ENCODE data around the gene CACHD1.

CACHD1 gene

DNA sequence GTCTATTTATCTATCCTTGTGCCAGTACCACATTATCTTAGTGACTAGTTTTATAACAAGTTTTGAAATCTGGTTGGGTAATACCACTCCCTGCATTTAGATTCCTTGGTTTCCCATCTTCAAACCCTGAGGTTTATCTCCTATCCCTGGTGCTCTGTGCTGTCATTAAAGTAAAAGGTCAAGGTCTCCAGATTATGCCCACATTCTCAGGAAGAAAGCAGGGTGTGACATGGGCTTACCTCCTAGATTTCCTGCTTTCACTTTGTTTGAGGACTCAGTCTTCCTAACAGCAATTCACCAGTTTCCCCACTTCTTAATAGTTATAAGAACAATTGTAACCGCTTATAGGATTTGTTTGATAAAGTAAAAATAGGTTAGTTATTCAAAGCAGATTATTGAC, 86.0 kb downstream of the CACHD1 start:
- DNase-seq = no peak

DNA sequence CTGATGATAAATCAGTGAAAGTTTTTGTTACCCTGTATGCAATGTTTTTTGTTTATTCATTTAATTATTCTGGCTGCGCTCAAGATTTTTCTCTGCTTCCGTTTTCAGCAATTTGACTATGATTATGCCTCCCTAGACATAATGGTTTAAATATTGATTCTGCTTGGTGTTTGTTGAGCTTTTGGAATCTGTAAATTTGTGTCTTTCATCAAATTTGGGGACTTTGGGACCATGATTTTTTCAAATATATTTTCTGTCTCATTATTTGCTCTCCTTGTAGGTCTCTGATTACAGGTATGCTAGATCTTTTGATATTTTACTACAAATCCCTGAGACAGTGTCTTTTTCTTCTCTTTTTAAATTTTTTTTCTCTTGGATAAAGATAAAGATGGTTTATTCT, 92.1 kb downstream of the CACHD1 start:
- no peak for DNase-seq

DNA sequence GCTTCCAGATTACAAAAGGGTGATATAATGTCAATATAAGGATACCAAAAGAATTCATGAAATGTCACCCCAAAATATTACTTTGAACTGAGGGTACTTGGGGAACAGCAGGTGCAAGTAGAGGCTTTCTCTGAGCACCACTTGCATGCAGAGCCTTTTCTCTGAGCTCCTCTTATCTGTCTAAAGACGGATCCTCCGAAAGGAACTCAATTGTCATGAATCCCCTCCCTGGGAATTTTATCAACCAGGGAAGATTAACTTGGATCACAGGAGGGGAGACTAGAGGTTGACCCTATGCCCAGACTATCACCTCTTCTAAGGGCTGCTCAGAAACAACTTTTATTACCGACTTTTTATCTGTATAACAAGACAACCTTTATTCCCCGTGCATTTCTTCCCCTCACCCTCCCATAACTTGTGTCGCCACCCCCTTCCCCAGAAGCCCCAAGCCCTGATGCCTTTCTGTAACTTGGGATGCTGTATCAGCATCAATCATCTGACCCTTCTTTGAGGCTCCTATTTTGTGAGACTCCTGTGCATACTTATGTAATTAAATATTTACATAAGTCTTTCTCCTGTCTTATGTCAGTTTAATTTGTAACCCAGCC, 94.1 kb downstream of the CACHD1 start:
- DNase-seq = no peak

DNA sequence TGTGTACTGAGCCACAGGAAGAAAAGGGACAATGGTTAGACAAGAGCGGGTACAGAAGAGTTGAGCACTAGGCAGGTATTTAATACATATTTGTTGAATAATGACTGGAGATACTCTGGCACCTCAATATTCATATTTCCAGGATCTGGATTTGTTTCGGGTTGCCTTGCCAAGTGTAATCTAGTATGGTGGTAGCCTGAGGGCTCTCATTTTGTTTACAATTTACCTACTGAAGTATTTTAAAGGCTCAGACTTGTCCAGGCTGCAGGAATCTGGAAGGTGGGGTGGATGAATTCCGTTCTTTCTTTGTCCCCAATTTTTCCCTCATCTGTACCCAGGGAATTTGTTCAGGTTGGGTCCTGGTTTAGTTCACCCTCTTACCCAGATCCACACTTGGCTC, 95.0 kb downstream of the CACHD1 start:
- DNase-seq = no peak

DNA sequence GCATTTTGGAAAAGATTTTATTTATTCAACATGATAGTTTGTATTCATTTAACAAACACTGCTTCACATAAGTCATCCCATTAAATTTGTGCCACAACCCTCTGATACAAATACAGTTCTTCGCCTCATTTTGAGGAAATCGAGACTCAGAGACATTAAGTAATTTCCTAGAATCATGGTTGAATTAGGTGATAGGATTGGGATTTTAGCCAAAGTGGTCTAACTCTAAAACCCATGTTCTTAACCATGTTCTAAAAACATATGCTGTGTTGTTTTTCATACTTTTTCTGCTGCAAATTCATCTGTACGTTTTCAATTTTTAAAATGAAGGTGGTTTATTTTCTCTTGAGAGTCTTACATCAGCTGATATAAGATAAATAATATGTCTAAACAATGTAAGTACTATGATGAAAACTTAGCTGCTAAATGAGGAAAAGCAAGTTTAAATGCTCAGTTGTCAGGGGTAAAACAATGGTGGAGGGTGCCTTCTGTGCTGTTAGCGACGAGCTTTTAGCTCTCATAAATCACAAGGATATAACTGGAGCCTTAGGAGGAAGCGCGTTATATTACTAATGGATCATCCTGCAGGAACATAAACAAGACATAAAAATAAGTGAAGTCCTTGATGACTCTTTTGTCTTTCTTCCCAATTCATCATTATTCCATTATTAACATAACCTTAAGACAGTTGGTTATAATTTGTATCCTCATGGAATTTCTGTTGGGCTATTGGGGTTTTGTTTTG, 97.7 kb downstream of the CACHD1 start:
- no peak for DNase-seq

DNA sequence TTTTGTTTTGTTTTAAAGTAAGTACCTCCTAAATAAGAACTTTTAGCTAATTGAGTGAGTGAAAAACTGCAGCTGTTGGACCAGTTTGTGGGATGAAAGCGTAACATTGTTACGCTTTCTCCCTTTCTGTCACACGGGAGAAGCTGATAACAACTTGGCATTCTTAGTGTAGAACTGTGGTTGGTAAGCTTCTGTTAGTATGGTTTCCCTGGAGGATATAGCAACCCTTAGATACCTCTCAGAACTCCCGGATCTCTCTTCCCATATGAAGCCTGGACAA, 98.2 kb downstream of the CACHD1 start:
- no peak for DNase-seq

DNA sequence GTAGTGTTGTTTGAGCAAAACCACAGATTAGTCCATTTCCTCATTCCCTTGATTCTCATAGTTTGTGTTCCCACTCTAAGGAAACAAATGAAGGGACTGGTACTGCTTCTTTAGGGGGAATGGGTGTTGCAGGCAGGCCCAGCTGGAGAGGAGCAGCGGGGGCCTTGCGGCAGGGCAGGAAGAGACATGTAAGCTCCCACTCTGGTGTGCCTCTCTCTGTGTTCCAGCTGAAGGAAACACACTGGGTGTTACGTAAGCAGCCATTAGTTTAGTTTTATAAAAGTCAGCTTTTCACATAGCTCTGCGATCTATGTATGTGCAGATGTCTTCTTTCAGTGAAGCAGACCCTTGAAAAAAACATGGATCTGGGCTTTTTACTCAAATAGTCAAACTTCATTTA, 99.5 kb downstream of the CACHD1 start:
- no peak for DNase-seq

DNA sequence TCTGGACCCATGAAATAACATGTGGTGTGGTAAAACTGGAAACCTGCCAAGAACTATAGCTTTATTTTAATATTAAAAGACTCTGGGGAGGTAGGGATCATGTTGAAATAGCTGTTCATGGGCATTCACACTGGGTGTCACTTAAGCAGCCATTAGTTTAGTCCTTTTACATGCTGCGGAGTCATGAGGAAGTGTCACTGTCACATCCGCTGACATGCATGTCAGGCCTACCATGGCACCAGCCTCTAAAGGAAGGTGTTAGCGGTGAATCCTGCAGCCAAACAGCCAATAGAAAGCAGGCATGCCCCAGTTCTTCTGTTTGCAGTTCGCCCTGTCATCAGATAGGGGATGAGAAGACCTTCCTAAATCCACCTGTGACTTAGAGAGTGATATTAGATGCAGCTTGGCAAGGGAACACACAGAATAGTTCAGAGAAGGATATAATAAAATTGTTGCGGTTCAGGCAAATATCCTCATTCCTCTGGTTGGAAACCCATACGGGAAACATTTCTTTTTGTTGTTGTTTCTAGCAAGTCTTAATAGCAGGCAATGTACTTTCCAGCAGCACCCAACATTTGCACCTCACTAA, 100.4 kb downstream of the CACHD1 start:
- DNase-seq = no peak

DNA sequence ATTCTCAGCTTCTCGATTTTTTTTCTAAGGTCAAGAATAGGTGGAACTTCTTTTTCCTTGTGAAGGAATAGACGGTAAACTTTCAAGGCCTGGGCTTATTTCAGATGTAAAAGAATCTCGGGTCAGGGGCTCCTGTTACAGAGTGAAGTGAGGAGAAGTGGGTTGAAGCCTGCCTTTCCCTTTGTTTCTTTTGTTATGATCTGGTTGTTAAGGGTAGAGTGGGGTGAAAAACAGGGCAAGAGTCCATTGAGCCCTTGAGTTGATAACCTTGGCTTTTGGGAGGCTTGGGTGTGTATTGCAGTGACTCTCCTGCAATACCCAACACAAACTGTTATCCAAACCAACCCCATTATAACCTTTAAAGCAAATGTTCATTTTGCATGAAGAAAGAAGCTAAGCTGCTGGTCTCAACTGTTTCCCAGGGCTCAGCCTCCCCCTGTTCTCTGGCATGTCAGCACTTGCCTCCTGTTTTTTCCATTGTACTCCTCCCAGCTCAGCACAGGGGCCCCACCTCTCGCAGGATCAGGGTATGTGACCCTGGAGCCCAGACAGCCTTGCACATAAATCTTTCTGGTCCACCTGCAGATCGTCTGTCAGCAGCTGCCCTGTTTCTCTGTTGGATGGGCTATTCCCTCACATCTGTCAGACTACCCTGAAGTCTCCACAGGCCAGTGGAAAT, 102.4 kb downstream of the CACHD1 start:
- no peak for DNase-seq

DNA sequence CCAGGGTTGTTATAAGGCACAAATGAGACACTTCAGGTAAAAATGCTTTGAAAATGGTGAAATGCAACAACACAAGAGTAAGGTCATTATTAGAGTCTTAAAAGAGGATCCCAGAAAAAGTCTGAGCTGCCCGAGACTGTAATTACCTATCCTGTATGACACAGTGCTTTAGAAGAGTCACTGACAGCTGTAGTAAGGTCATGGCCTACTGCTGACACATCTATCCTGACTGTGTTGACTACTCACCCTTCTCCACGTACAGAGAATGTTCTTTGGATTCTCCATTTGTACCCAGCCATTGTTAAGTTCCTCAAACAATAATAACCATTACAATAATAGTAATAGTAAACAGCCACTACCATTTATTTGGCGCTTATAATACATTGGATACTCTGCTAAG, 104.4 kb downstream of the CACHD1 start:
- no peak for DNase-seq

DNA sequence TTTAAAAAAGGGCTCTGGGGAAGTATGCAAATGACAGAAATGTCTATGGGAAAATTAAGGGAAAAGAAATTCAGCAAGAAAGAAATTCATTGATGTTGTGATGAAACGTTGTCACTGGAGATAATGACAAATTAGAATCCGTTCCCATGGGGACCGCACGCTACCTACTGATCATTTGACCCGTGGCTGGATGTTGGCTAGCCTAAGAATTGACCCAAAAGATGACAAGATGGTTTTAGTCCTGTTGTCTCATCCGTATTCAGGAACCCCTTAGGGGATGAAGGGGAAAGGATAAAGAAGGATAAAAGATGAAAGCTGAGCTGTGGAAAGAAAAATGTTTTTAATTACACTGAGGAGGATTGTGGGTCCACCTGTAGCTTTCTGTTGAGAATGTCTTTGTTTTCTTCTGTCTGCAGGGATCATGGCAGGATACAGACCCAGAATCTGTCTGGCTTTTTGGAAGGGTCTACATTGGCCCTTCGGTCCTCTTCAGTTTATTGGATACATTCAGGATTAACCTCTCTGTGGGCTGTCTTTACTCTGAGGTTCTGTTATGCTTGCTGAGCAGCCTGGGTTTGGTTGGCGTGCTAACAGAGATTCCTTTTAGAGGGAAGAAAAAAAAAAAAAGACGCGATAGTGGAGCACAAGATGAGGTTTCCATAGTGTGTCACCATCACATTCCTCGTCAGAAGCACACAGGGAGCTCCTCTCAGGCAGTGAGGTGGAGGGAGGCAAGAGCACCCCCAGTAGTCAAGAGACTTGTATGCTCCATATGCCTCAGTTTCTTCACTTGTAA, 106.2 kb downstream of the CACHD1 start:
- no peak for DNase-seq

DNA sequence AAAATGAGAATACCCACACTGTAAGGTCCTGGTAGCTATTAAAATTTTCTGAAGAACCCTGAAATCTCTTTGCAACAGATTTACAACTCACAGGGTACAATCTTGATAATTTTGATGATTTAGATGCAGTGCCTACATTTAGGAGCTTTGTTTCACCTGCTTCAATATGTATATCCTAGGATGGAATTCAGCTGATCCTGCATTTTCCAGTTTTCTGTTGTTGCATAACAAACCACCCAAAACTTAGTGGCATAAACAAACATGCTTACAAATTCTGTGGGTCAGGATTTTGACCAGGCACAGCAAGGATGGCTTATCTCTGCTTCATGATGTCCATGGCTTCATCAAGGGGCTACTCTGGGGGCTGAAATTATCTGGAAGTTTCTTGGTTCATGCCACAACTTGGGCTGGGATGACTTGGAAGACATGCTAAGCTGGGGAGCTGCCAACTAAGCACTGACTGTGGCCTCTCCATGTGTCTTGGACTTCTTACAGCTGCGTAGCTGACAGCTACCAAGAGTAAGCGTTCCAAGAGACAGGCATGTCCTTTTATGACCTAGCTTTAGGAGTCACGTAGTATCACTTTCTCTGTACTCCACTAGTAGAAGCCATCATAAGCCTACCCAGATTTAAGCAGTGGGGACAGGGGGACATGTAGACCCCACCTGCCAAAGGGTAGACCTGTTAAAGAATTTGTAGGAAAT, 108.5 kb downstream of the CACHD1 start:
- DNase-seq = no peak

DNA sequence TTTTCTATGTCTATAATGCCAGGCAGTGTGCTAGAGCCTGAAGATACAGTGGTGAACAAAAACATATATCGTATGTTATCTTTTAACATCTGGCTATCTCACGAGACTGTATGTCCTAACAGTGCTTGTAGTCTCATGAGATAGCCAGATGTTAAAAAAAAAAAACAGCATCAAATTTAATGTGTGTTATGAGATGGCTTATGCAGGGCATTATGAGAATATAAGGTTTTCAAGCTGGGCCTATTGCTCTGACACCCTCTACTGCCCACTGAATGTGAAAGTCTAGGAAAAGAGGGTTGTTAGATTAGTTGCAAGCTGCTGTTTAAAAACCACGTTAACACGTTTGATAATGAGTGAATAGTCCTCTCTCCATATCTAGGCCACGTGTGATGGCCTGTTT, 109.8 kb downstream of the CACHD1 start:
- no peak for DNase-seq

DNA sequence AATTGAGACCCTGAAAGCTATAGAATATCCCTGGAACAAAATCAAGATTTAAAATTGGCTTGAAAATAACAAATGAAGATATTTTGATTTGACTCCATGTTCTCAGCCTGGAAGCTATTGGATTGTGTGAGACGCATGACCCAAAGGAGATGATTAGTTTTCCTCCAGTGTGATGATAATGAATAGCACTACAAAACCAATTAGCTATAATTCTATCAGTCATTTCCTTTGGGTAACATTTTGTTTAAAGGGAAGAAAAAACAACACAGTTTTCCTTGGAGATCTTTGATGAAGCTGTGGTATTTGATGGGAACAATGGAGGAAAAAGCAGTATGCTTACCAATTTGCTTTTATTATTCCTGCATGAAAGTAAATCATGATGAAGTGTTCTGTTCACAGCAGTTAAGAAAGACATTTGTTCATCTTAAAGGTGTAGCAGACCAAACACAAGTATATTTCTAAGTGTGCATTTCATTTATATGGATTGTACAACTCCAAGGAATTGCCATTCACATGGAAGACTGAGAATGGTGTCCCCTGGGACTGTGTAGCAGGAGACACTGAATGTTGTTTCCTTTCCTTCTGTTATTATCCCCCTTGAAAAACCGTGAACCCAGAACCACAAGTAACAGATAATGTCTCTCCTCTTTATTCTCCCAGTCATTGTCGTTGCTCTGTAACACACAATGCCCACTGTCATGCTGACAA, 111.4 kb downstream of the CACHD1 start:
- DNase-seq = no peak

DNA sequence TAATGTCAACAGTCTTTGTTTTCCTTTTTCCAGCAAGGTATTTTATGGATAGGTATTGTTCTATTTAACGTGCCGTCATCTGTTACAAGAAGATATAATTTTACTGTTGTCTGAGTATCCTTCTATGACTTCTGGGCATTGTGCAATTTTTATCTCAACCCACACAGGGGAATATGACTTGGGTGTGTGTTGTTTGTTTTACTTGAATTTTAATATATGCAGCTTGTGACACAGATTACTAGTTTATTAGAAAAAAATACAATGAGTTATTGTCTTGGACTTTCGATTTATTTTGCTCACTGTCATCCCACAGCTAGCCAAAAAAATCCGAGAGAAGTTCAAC, 111.9 kb downstream of the CACHD1 start:
- no peak for DNase-seq

DNA sequence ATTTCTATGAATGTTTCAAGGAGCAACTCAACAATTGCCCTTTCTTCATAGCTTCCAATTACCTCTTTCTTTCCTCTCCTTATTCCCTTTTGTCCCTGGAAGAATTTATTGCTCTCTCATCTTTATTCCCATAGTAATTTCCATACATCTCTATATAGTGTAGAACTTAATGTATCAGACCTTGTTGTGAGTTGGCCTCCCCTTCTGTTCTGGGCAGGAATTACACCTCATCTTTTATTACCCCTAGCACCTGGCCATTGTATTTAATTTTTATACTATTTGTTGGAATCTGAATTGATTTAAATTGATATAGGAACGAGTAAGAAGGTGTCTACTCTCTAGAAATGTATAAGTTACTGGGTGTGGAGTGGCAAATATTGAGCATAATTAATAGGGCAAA, 114.5 kb downstream of the CACHD1 start:
- no peak for DNase-seq

DNA sequence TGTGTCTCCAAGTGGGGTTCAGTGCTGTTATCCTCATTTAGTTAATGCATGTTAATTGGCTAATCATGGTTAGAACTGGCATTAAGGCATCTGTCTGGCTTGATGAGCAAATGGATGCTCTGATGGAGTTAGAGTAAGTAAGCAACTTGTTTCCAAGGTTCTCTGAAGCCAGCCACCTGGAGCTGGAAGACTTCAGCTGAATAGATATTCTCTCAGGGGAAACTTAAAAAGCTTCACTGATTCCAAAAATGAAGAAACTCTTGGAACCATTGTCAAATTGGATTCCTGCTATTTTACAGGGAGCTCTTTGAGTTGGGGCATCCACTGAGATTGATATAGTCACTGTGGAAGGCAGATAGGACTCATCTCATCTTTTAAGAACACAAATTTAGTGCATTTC, 118.9 kb downstream of the CACHD1 start:
- DNase-seq = no peak

DNA sequence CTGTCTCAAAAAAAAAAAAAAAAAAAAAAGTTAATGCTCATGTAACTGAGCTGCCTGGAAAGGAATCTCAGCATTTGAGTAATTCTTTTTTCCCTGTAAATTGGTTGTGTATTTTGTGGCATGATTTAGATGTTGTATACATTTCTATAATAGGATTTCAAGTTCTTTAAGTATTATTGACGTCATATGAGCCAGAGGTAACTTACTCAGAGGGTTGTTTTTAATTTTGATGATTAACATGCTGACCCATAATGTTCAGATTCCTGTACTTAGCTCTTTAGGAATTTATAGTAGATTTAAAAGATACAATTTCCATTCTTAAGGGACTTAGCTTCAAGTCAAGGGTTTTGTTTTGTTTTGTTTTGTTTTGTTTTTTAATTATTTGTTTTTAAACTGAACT, 120.4 kb downstream of the CACHD1 start:
- DNase-seq = no peak

DNA sequence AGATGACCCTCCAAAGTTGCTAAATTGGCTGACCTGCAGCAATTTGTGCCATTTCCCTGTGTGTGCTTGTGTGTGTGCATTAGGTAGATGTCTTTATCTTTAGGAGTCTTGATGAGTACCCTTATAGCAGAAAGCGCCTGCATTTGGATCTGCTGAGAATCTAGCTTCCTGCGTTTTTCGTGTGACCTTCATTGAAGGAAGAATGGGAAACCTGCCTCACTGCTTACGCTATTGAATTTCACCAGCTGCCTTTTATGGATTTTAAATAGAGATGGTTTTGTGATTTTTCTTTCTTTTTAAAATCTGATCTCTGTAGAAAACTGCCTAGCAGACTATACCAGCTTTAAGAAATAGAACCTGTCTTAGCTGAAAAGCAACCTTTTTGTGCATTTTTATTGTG, 124.5 kb downstream of the CACHD1 start:
- DNase-seq = no peak

DNA sequence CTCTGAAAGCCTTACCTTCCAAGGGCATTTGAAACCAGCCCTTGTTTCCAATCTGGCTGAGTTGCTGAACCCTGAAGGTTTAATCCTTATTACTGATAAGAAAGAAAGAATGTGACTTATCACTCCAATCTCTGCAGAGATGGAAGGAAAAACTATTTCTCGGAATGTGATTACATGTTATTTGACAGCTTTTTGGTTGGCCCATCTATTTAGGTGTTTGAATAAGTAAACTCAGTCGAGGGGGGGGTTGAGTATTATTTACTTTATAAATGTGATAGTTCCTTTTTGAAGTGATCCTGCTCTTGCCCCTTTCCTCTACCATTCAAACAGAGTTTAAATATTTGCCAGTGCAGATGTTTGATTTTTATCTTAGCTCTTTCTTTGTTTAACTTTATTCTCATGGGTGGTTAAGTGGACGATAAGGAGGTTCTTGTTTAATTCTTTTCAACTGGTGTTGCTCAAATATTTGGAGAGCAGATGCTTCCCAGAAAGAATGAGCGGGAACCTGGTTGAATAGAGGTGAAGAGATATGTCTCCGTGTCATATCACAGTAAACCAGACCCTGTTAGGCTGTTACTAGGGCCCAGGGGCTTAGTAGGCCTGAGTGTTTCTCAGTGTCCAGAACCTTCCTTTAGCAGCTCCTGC, 126.1 kb downstream of the CACHD1 start:
- no peak for DNase-seq

DNA sequence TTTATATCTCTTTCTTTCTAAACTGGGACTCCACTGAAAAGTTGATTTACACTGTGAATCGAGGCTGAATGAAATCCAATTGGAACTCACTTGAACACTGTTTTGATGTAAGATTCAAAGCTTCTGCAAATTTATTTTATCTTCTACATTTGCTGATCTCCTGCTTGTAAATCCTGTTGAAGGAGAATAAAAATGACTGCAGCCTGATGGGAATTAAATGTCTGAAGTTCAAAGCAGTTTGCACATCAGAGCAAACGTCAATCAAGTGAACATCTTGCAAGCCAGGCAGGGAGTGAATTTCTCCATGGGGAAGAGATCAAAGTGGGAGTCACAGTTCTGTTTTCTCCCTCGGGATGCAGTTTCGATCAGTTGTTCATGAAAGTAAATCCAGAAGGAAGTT, 127.2 kb downstream of the CACHD1 start:
- no peak for DNase-seq

DNA sequence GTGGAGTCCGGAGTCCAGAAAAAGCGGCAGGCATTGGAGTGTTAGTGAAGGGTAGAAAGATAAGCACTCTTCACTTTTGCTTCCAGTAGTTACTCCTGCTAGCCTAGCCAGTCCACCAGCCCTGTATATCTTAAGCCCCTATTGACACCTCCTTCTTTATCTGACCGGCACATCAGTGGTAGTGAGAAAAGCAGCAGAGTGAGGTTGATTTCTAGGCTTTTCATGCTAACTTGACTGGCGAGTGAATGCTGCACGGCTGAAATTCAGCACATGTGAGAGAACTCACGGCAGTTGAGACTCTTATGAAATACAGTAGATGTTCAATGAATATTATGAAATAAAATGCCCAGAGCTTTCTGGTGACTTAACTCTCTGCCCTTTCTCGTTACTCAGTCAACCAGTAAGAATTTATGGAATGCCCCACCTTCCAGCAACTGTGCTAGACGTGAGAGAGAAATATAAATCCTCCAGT, 128.2 kb downstream of the CACHD1 start:
- DNase-seq = no peak

Data from activated CD4-positive, CD25-positive, alpha-beta regulatory T cell (primary cell).